Tibial nerve (tissue), 3 donors: Measurements from ENCODE around the gene MYO1B.

Source experiments
- CTCF ChIP-seq, 5 experiments: fragments of 200-600 bp in 3 of 5; fragments of 450-650 bp in 2 of 5; sonication (generic) in 3 of 5; IDR thresholded peaks; one replicate each; pipeline ENCODE4 v1.5.1; 2016 to 2019; ENCODE audit warnings: antibody characterized with exemption in 5 of 5, mild to moderate bottlenecking in 3 of 5, moderate library complexity in 2 of 5
- POLR2A ChIP-seq, 2 donors: fragments of 450-650 bp; IDR thresholded peaks; one replicate each; pipeline ENCODE4 v1.6.1; 2017; ENCODE audit warnings: antibody characterized with exemption in 2 of 2, mild to moderate bottlenecking in 2 of 2, moderate library complexity in 2 of 2

GRCh38 chr2:191474464-191474863, 229.3 kb downstream of the MYO1B start:
- TF ChIP-seq CTCF (IDR thresholded peaks at IDR 0.05) (no peak), POLR2A (IDR thresholded peaks at IDR 0.05) (no peak)
